Measurements from ENCODE around the gene DNAJC16. TPM values are rescaled to one million over a fixed set of nuclear protein-coding genes. Genes with fewer than 3 reads are reported as not detected.

Gene DNAJC16
- total and polyA plus RNA-seq, 9 of the 15 experiments (the other 6 are each of a cell fraction or from before 2014, with no cell fraction given): 6.9 to 16.8 (median 12.8) TPM

DNA sequence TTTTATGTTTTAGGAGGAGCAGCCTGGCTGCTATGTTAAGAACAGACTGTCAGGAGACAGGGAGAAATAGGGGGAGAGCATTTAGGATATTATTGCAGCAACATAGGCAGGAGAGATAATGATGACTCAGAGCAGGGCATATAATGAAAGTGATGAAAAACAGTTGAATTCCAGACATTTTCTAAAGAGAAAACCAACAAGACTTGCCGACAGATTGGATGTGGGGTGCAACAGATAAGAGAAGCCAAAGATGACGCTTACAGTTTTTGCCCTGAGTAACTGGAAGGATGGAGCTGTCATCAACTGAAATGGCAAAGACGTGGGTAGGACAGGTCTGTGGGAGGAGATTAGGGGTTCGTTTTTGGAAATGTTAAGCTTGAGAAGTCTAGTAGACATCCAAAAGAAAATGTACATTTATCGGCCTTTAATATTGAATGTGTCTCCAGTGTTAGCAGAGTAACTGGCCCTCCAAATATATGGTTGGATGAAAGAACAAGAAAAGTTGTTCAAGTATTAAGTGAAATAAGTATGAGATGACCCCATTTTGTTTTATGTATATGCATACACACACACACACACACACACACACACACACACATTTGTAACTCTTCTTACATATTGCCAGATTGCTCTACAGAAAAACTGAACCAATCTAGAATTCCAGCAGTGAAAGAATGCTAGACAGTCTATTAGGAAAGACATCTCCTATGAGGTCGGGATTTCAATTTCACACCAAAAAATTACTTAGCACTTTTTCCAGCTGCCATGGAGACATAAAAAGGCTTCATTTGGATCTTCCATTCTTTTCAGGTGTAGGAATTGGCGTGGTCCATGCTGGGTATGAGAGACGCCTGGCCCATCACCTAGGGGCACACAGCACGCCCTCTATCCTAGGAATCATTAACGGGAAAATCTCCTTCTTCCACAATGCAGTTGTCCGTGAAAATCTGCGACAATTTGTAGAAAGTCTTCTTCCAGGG is 17.2 kb downstream of the DNAJC16 start (continued):
- TF ChIP-seq, protein P1, sequence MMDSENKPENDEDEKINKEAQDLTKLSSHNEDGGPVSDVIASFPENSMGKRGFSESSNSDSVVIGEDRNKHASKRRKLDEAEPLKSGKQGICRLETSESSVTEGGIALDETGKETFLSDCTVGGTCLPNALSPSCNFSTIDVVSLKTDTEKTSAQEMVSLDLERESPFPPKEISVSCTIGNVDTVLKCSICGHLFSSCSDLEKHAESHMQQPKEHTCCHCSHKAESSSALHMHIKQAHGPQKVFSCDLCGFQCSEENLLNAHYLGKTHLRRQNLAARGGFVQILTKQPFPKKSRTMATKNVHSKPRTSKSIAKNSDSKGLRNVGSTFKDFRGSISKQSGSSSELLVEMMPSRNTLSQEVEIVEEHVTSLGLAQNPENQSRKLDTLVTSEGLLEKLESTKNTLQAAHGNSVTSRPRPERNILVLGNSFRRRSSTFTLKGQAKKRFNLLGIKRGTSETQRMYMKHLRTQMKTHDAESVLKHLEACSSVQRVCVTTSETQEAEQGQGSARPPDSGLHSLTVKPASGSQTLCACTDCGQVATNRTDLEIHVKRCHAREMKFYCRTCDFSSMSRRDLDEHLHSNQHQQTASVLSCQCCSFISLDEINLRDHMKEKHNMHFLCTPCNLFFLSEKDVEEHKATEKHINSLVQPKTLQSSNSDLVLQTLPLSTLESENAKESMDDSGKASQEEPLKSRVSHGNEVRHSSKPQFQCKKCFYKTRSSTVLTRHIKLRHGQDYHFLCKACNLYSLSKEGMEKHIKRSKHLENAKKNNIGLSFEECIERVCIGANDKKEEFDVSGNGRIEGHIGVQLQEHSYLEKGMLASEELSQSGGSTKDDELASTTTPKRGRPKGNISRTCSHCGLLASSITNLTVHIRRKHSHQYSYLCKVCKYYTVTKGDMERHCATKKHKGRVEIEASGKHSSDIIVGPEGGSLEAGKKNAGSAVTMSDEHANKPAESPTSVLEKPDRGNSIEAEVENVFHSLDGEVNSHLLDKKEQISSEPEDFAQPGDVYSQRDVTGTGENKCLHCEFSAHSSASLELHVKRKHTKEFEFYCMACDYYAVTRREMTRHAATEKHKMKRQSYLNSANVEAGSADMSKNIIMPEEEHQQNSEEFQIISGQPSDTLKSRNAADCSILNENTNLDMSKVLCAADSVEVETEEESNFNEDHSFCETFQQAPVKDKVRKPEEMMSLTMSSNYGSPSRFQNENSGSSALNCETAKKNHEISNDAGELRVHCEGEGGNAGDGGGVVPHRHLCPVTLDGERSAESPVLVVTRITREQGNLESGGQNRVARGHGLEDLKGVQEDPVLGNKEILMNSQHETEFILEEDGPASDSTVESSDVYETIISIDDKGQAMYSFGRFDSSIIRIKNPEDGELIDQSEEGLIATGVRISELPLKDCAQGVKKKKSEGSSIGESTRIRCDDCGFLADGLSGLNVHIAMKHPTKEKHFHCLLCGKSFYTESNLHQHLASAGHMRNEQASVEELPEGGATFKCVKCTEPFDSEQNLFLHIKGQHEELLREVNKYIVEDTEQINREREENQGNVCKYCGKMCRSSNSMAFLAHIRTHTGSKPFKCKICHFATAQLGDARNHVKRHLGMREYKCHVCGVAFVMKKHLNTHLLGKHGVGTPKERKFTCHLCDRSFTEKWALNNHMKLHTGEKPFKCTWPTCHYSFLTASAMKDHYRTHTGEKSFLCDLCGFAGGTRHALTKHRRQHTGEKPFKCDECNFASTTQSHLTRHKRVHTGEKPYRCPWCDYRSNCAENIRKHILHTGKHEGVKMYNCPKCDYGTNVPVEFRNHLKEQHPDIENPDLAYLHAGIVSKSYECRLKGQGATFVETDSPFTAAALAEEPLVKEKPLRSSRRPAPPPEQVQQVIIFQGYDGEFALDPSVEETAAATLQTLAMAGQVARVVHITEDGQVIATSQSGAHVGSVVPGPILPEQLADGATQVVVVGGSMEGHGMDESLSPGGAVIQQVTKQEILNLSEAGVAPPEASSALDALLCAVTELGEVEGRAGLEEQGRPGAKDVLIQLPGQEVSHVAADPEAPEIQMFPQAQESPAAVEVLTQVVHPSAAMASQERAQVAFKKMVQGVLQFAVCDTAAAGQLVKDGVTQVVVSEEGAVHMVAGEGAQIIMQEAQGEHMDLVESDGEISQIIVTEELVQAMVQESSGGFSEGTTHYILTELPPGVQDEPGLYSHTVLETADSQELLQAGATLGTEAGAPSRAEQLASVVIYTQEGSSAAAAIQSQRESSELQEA (IDR thresholded peaks at IDR 0.05; ENCODE audit: low read depth): no peak
- TF ChIP-seq FOS (IDR thresholded peaks at IDR 0.05; ENCODE audit: extremely low read depth, insufficient read length) (peak; percentile 72), CBX2 (IDR thresholded peaks at IDR 0.05; ENCODE audit: insufficient read depth, low read length, poor library complexity, severe bottlenecking) (no peak), ZNF263 (CRISPR knock-in tag; IDR thresholded peaks at IDR 0.05; ENCODE audit: borderline replicate concordance) (no peak), PTRF (tag; IDR thresholded peaks at IDR 0.05) (no peak; the same call in 1 of the 2 replicates), ZFPM2 (CRISPR knock-in tag; IDR thresholded peaks at IDR 0.05) (no peak), NCOA1 (IDR thresholded peaks at IDR 0.05; ENCODE audit: low read depth) (peak; percentile 96), ZNF23 (CRISPR knock-in tag; IDR thresholded peaks at IDR 0.05) (no peak), CBX5 (IDR thresholded peaks at IDR 0.05; ENCODE audit: borderline replicate concordance, low read depth) (0 out of 2 replicates have a peak, but pooled peaks have one; percentile 29), ZNF134 (CRISPR knock-in tag; conservative IDR thresholded peaks at IDR 0.05) (no peak), MCM3 (IDR thresholded peaks at IDR 0.05) (no peak), ZNF232 (CRISPR knock-in tag; IDR thresholded peaks at IDR 0.05) (no peak), POLR2B (IDR thresholded peaks at IDR 0.05; ENCODE audit: low read depth, partially characterized antibody) (peak; percentile 50), ZNF41 (CRISPR knock-in tag; conservative IDR thresholded peaks at IDR 0.05) (0 out of 2 replicates have a peak, but pooled peaks have one; percentile 3), TEAD2 (tag; IDR thresholded peaks at IDR 0.05) (peak; percentile 93), ZNF75A (CRISPR knock-in tag; IDR thresholded peaks at IDR 0.05) (no peak), RBBP5 (IDR thresholded peaks at IDR 0.05; ENCODE audit: borderline replicate concordance, insufficient read depth, low read length, poor library complexity, severe bottlenecking) (peak; percentile 14)
- TF ChIP-seq, protein P2, sequence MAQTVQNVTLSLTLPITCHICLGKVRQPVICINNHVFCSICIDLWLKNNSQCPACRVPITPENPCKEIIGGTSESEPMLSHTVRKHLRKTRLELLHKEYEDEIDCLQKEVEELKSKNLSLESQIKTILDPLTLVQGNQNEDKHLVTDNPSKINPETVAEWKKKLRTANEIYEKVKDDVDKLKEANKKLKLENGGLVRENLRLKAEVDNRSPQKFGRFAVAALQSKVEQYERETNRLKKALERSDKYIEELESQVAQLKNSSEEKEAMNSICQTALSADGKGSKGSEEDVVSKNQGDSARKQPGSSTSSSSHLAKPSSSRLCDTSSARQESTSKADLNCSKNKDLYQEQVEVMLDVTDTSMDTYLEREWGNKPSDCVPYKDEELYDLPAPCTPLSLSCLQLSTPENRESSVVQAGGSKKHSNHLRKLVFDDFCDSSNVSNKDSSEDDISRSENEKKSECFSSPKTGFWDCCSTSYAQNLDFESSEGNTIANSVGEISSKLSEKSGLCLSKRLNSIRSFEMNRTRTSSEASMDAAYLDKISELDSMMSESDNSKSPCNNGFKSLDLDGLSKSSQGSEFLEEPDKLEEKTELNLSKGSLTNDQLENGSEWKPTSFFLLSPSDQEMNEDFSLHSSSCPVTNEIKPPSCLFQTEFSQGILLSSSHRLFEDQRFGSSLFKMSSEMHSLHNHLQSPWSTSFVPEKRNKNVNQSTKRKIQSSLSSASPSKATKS (CRISPR knock-in tag; IDR thresholded peaks at IDR 0.05): no peak

Data from K562 (cell line).